GM10266 (cell line): ENCODE data around the gene PLXNA1.

Source experiments
- DNase-seq: peaks from one replicate; pipeline ENCODE4 v3.0.0; 2012; ENCODE audit errors: extremely low spot score
- CTCF ChIP-seq: IDR thresholded peaks from 2 replicates; pipeline ENCODE4 v1.5.1; 2012; ENCODE audit warnings: mild to moderate bottlenecking, low read depth; ENCODE audit not compliant: control insufficient read depth, insufficient read depth; ENCODE audit errors: missing control alignments

PLXNA1 gene

DNA sequence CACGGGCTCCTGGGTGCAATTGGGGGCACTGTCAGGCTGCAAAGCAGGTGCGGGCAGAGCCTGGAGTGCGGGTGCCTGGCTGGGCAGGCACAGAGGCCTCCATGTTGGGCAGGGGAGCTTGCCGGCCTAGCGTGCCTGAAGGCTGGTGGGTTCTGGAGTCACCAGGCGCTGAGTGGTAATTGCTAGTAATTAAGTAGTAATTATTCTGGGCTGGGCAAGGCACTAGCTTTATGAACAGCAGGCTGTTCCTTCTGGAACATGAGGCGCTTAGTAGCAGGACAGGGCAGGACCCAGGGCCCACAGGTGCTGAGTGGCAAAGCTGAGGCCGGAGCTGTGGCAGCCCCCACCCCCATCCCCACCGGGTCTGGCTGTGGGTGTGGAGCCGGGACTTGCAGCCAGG is 25.3 kb downstream of the PLXNA1 start:
- no peak for DNase-seq

GRCh38 chr3:127009531-127009930 is 26.6 kb downstream of the PLXNA1 start:
- DNase-seq, result no peak
- TF ChIP-seq CTCF, result no peak

More for the DNA sequence above, 25.3 kb downstream of the PLXNA1 start:
- TF ChIP-seq CTCF, result no peak

DNA sequence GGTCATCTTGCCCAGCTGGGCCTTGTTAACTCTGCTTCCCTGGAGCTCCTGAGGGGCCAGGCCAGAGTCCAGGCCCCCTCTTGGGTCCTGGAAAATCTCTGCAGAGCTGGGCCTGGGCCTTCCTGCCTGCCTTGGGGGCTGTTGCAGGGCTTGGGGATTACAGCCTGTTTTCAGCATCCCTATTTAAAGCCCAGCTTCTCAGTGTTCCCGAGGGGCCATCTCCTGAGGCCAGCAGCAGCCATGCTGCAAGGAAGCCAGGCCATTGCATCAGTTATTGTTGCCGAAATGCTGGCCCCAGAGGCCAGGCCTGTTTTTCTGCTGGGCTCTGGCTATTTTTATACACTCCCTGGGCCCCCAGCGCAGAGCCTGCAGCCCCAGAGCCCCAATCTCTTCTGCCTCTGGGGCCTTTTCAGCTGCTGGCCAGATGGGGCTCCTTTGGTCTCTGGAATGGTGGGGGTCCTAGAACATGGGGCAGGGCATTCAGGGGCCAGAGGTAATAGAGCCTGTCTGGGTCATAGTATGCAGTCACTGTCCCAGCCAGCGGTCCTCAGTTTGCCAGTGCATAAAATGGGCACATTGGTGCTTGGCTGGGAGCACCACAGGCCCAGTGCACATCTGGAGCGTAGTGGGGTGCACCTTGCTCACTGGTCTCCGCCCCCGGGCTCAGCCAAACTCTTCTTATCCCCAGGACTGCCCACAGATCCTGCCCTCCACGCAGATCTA is 28.5 kb downstream of the PLXNA1 start:
- DNase-seq, result no peak
- TF ChIP-seq CTCF, result no peak

DNA sequence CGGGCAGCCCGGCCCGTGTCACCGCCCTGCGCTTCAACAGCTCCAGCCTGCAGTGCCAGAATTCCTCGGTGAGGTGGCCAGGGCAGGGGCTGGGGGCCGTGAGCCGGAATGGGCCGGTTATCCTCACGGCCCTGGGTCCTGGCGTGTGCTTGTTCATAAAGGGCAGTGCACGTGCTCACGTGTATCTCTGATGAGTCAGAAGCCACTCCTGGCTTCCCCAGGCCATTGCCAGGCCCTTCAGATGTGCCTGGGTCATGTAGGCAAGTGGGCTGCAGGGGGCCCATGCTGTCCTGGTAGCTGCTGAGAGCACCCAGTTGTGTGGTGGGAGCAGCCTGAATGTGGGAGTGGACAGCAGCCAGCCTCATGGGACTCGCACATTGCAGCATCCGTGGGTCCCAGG is 29.2 kb downstream of the PLXNA1 start:
- TF ChIP-seq CTCF, result no peak

GRCh38 chr3:127013181-127013580 is 30.3 kb downstream of the PLXNA1 start:
- TF ChIP-seq CTCF, result no peak
- no peak for DNase-seq

More for the DNA sequence above, 29.2 kb downstream of the PLXNA1 start:
- DNase-seq, result no peak

DNA sequence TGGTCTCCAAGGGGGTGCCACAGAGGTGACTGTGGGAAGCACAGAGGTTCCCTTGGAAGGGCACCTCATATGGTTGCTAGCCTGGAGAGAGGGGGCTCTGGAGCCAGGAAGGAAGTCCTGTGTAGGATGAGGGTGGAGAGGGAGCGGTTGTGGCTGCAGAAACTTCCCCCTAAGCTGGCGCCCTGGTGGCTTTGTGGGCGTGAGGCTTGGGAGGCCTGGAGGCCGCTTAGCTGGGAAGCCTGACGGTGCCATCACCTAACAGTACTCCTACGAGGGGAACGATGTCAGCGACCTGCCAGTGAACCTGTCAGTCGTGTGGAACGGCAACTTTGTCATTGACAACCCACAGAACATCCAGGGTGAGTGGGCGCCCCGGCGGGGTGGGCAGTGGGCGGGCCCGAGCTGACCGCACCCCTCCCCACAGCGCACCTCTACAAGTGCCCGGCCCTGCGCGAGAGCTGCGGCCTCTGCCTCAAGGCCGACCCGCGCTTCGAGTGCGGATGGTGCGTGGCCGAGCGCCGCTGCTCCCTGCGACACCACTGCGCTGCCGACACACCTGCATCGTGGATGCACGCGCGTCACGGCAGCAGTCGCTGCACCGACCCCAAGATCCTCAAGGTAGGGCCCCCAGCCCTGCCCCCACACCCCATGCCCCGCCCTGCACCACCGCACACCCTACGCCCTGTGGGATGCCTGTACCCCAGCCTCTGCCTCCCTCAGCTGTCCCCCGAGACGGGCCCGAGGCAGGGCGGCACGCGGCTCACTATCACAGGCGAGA is 31.0 kb downstream of the PLXNA1 start:
- no peak for DNase-seq
- TF ChIP-seq CTCF, result no peak
